ENCODE data around the gene AEBP2.
"Not testable (repeated sequence)": the region's sequence is repeated elsewhere in the genome, so short reads cannot be mapped to it uniquely, and the experiment has no call there.

AEBP2 gene

DNA sequence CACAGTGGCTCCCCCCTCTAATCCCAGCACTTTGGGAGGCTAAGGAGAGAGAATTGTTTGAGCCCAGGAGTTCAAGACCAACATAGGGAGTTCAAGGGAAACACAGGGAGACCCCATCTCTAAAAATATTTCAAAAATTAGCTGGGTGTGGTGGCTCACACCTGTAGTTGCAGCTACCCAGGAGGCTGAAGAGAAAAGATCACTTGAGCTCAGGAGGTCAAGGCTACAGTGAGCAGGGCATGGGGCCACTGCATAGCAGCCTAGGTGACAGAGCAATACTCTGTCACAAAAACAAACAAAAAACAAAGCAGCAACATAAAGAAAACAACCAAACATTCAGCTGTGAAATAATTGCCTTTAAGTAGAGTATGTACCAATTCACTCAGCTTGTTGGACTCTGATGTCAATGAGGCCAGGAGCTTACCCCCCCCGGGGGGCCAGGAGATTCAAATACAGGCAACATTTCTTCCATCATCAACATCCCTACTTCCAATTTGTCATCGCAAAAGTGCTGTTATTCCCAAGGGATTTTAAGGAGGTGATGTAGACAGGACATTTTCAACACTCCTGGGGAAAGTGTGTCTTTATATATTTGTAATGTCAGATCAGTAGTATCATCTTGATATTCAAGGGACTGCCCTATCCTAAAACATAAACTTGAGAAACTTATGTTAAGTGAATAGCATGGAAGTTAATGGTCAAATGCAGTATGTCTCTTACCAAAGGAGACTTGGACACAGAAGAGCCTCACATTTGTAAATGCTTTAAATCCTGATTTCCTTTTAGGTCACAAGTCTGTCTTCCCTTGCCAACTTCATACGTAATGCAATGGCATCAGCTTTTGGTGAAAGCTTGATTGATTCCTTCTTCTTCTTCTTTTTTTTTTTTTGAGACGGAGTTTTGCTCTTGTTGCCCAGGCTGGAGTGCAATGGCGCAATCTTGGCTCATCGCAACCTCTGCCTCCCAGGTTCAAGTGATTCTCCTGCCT lies 40.6 kb upstream of the AEBP2 start:
- TF ChIP-seq, protein P1, sequence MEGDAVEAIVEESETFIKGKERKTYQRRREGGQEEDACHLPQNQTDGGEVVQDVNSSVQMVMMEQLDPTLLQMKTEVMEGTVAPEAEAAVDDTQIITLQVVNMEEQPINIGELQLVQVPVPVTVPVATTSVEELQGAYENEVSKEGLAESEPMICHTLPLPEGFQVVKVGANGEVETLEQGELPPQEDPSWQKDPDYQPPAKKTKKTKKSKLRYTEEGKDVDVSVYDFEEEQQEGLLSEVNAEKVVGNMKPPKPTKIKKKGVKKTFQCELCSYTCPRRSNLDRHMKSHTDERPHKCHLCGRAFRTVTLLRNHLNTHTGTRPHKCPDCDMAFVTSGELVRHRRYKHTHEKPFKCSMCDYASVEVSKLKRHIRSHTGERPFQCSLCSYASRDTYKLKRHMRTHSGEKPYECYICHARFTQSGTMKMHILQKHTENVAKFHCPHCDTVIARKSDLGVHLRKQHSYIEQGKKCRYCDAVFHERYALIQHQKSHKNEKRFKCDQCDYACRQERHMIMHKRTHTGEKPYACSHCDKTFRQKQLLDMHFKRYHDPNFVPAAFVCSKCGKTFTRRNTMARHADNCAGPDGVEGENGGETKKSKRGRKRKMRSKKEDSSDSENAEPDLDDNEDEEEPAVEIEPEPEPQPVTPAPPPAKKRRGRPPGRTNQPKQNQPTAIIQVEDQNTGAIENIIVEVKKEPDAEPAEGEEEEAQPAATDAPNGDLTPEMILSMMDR (IDR thresholded peaks at IDR 0.05), result no peak
- H3K4me3 ChIP-seq (ENCODE audit: low read depth, low read length), result no peak overlapping the region
- no peaks in the 10 kb centered on the region for H3K27me3 ChIP-seq (ENCODE audit: control insufficient read depth, insufficient read depth, low read length)
- no peak overlapping the region for H3K4me2 ChIP-seq (ENCODE audit: low read length)
- no peak overlapping the region for H3K9ac ChIP-seq
- no peak overlapping the region for H3K27ac ChIP-seq
- no peak overlapping the region for H2AFZ ChIP-seq
- H3K79me2 ChIP-seq, result no peaks in the 10 kb centered on the region
- H3K36me3 ChIP-seq (ENCODE audit: control insufficient read depth, insufficient read depth, low read length), result no peaks in the 10 kb centered on the region
- no peaks in the 10 kb centered on the region for H3K4me1 ChIP-seq
- H3K9me3 ChIP-seq (ENCODE audit: control insufficient read depth, low read length), result no peaks in the 10 kb centered on the region

DNA sequence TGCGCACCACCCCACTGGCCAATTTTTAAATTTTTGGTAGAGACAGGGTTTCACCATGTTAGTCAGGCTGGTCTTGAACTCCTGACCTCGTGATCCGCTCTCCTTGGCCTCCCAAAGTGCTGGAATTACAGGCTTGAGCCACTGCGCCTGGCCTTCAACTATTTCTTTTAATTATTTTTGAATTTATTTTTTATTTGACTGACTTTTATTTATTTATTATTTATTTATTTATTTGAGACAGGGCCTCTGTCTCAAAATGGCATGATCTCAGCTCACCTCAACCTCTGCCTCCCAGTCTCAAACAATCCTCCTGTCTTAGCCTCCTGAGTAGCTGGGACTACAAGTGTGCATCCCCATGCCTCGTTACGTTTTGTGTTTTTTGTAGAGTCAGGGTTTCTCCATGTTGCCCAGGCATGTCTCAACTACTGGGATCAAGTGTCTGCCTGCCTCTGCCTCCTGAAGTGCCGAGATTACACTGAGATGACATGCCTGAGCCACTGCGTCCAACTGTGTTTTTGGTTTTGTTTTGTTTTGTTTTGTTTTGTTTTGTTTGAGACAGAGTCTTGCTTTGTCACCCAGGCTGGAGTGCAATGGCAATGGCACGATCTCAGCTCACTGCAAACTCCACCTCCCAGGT lies 38.5 kb upstream of the AEBP2 start:
- not testable (repeated sequence) for H3K4me2 ChIP-seq (ENCODE audit: low read length); H3K27me3 ChIP-seq (ENCODE audit: control insufficient read depth, insufficient read depth, low read length); H3K9me3 ChIP-seq (ENCODE audit: control insufficient read depth, low read length); H3K4me1 ChIP-seq; H2AFZ ChIP-seq; H3K9ac ChIP-seq; H3K4me3 ChIP-seq (ENCODE audit: low read depth, low read length); H3K79me2 ChIP-seq; H3K27ac ChIP-seq; H3K36me3 ChIP-seq (ENCODE audit: control insufficient read depth, insufficient read depth, low read length)

DNA sequence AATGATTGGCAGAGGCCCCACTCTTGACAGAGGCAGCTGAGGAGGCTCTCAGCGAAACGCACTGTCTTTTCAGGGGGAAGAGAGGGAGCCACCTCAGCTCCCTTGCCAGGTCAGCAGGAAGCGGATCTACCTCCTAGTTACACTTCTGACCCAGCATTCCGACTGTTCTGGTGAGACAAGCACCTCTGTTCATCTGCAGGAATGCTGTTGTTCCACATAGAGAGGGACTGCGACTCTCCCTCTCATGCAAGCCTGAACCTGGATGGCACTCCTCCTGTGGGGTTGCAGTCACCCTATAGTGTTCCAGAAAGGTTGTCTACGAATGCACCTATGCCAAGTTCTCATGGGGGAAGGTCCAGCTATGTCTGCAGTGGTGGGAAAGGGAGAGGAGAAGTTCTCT lies 37.1 kb upstream of the AEBP2 start:
- H2AFZ ChIP-seq, result no peak overlapping the region
- no peak overlapping the region for H3K9ac ChIP-seq
- TF ChIP-seq, protein P1 (IDR thresholded peaks at IDR 0.05), result no peak
- H3K4me1 ChIP-seq, result no peaks in the 10 kb centered on the region
- H3K9me3 ChIP-seq (ENCODE audit: control insufficient read depth, low read length), result no peaks in the 10 kb centered on the region
- no peak overlapping the region for H3K4me3 ChIP-seq (ENCODE audit: low read depth, low read length)
- no peak overlapping the region for H3K4me2 ChIP-seq (ENCODE audit: low read length)
- no peaks in the 10 kb centered on the region for H3K27me3 ChIP-seq (ENCODE audit: control insufficient read depth, insufficient read depth, low read length)
- no peaks in the 10 kb centered on the region for H3K36me3 ChIP-seq (ENCODE audit: control insufficient read depth, insufficient read depth, low read length)
- H3K27ac ChIP-seq, result no peak overlapping the region
- H3K79me2 ChIP-seq, result no peaks in the 10 kb centered on the region

DNA sequence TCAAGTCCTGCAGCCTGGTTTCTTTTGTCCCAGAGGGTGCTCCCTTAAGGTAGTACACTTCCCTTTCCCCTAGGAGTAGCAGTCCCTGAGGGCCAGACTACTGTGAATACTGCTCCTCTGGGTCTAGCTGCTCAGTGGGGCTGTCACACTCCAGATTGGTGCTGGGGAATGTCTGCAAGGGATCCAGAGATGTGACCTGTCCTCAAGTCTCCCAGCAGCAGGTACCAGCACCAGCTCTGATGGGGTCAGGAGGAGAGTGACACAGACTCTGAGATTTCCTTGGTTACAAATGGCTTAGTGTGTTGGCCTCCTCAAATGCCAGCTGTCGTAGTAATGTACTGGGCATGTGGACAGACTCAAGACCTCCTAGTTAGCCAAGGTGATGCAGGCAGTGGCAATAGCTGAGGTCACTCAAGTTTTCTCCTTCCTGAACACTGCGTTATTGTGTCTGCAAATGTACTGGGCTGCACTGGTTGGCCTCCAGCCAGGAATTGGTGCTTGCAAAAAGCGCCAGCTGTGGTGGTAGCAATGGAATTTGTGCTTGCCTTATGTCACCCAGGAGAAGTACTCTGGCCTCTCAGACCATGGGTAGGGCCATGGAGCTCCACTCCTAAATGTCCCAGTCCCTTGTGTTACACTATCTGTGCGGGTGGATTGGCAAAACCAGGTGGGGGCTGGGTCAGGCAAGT lies 36.4 kb upstream of the AEBP2 start:
- Histone ChIP-seq H2AFZ (no peak overlapping the region), H3K4me2 (ENCODE audit: low read length) (no peak overlapping the region), H3K36me3 (ENCODE audit: control insufficient read depth, insufficient read depth, low read length) (no peaks in the 10 kb centered on the region), H3K4me3 (ENCODE audit: low read depth, low read length) (no peak overlapping the region), H3K79me2 (no peaks in the 10 kb centered on the region), H3K27me3 (ENCODE audit: control insufficient read depth, insufficient read depth, low read length) (no peaks in the 10 kb centered on the region), H3K4me1 (no peaks in the 10 kb centered on the region), H3K9ac (no peak overlapping the region), H3K9me3 (ENCODE audit: control insufficient read depth, low read length) (no peaks in the 10 kb centered on the region), H3K27ac (no peak overlapping the region)
- TF ChIP-seq, protein P1 (IDR thresholded peaks at IDR 0.05), result no peak

DNA sequence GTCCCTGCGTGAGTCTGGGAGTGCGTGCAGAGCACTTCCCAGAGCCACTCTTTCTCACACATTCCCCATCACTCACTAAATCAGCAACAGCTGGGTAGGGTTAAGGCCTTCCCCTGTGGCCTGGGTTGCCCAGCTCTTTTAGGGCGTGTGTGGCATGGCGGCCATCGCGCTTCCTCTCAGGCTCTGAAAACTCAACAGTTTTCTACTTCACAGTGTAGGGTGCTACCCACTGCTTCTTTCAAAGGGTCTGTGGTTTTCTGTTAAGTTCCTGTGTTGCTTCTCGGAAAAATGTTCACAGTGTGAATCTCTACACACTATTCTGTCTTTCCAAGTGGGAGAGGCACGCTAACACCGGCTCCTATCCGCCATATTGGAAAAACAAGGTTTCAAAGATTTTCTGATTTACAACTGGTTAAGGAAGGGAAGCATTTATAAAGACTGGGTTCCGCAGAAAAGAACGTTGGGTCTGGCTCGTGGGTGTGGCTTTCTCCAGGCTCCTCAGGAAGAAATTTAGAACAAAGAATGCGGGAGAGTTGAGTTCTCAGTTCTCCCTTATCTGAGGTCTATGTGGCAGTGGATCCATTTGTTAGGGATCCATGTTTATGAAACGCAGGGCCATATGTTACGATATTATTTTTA lies 34.9 kb upstream of the AEBP2 start:
- H3K4me1 ChIP-seq, result no peaks in the 10 kb centered on the region
- H3K4me3 ChIP-seq (ENCODE audit: low read depth, low read length), result no peak overlapping the region
- no peak overlapping the region for H2AFZ ChIP-seq
- H3K9me3 ChIP-seq (ENCODE audit: control insufficient read depth, low read length), result no peaks in the 10 kb centered on the region
- no peak overlapping the region for H3K4me2 ChIP-seq (ENCODE audit: low read length)
- H3K9ac ChIP-seq, result no peak overlapping the region
- H3K27me3 ChIP-seq (ENCODE audit: control insufficient read depth, insufficient read depth, low read length), result no peaks in the 10 kb centered on the region
- no peaks in the 10 kb centered on the region for H3K79me2 ChIP-seq
- TF ChIP-seq, protein P1 (IDR thresholded peaks at IDR 0.05), result no peak
- no peaks in the 10 kb centered on the region for H3K36me3 ChIP-seq (ENCODE audit: control insufficient read depth, insufficient read depth, low read length)
- H3K27ac ChIP-seq, result no peak overlapping the region
